Brain microvascular endothelial cell (primary cell): ENCODE data around the gene NEK10.

Experiments
- DNase-seq: peaks from one replicate; pipeline ENCODE4 v3.0.0-alpha.2; 2020
- H3K27ac ChIP-seq: fragments of 250-450 bp; sonication (Bioruptor Pico); 2 replicates; pipeline ENCODE4 v1.5.1; 2020; ENCODE audit warnings: mild to moderate bottlenecking, moderate library complexity
- H3K27me3 ChIP-seq: fragments of 250-450 bp; sonication (Bioruptor Pico); replicated peaks from 2 replicates; pipeline ENCODE4 v1.5.1; 2020; ENCODE audit warnings: mild to moderate bottlenecking
- H3K36me3 ChIP-seq: fragments of 250-450 bp; sonication (Bioruptor Pico); replicated peaks from 2 replicates; pipeline ENCODE4 v1.5.1; 2020; ENCODE audit warnings: mild to moderate bottlenecking
- H3K4me3 ChIP-seq: 2 replicates; pipeline ENCODE4 v1.5.1; 2011; ENCODE audit warnings: low read depth, mild to moderate bottlenecking, control low read depth, low read length, moderate library complexity
- CTCF ChIP-seq: IDR thresholded peaks from 2 replicates; pipeline ENCODE4 v1.5.1; 2011; ENCODE audit warnings: low read depth, mild to moderate bottlenecking, moderate library complexity, low read length, control low read depth, inconsistent platforms; ENCODE audit errors: missing control alignments
- in situ Hi-C: cut with HindIII; loops from 2 replicates; pipeline ENCODE4 v1.10.0; 2017; ENCODE audit warnings: low sequenced_read_pairs, low pct_ligation_motif_present

The NEK10 gene

GRCh38 chr3:27271890-27272289 lies 97.3 kb downstream of the NEK10 start:
- Histone ChIP-seq H3K4me3 (no peak overlapping the region), H3K27me3 (no peaks in the 10 kb centered on the region), H3K36me3 (no peaks in the 10 kb centered on the region), H3K27ac (no peak overlapping the region)
- TF ChIP-seq CTCF = no peak
- DNase-seq = no peak
- in situ Hi-C loops = no loop called here

- no peaks in the 10 kb centered on the region for H3K27me3 ChIP-seq
- DNase-seq = no peak
- H3K36me3 ChIP-seq = no peaks in the 10 kb centered on the region
- no peak overlapping the region for H3K4me3 ChIP-seq
- TF ChIP-seq CTCF = no peak
- in situ Hi-C loops = no loop called here
- no peak overlapping the region for H3K27ac ChIP-seq
These were observed 114.3 kb downstream of the NEK10 start for GRCh38 chr3:27254896-27255295.

GRCh38 chr3:27253831-27254230 lies 115.4 kb downstream of the NEK10 start:
- TF ChIP-seq CTCF = peak; percentile 76
- Histone ChIP-seq H3K36me3 (no peaks in the 10 kb centered on the region), H3K27ac (no peak overlapping the region), H3K27me3 (no peaks in the 10 kb centered on the region), H3K4me3 (no peak overlapping the region)
- DNase-seq = peak; percentile 24
- in situ Hi-C loops = no loop called here

- DNase-seq = no peak
- Histone ChIP-seq H3K27me3 (no peaks in the 10 kb centered on the region), H3K27ac (no peak overlapping the region), H3K36me3 (no peaks in the 10 kb centered on the region), H3K4me3 (no peak overlapping the region)
- in situ Hi-C loops = no loop called here
- no peak for TF ChIP-seq CTCF
These were observed 115.8 kb downstream of the NEK10 start for GRCh38 chr3:27253391-27253790.

GRCh38 chr3:27252646-27253045 lies 116.5 kb downstream of the NEK10 start:
- in situ Hi-C loops = no loop called here
- Histone ChIP-seq H3K4me3 (no peak overlapping the region), H3K27ac (no peak overlapping the region), H3K36me3 (no peaks in the 10 kb centered on the region), H3K27me3 (no peaks in the 10 kb centered on the region)
- DNase-seq = no peak
- no peak for TF ChIP-seq CTCF

DNA sequence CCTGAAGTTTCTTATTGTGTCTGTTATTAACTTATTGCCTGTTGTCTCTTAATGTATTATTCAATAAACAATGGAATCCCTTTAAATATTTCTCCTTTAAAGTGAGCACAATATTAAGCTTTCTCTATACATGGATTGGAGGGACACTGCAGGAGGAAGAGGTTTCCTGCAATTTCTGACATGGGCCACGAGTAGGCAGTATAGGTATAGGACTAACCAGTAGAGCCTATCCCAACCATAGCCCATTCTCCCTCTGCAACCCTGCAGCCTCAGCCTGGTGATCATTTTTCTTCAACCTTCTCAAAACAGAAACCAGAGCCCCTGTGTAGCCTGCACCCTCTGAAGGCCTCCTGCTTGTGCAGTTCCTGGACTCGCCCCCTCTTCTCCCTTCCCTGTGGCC lies 124.8 kb downstream of the NEK10 start:
- no peaks in the 10 kb centered on the region for H3K36me3 ChIP-seq
- no peak overlapping the region for H3K4me3 ChIP-seq
- no peak overlapping the region for H3K27ac ChIP-seq
- no peak for TF ChIP-seq CTCF
- DNase-seq = no peak
- no peaks in the 10 kb centered on the region for H3K27me3 ChIP-seq
- in situ Hi-C loops = no loop called here
